Lower leg skin (tissue), 3 donors: ENCODE measurements around the gene CHAMP1.

Experiments
- CTCF ChIP-seq, 3 donors: fragments of 450-650 bp; IDR thresholded peaks; one replicate each; pipeline ENCODE4 v1.5.1; 2016; ENCODE audit warnings: antibody characterized with exemption in 3 of 3, mild to moderate bottlenecking in 3 of 3, moderate library complexity in 2 of 3
- POLR2A ChIP-seq, 2 donors: fragments of 450-650 bp; IDR thresholded peaks; one replicate each; pipeline ENCODE4 v1.6.1; 2016 to 2017; ENCODE audit warnings: antibody characterized with exemption in 2 of 2, mild to moderate bottlenecking in 1 of 2, moderate library complexity in 1 of 2

- TF ChIP-seq CTCF (IDR thresholded peaks at IDR 0.05) (no peak), POLR2A (IDR thresholded peaks at IDR 0.05) (no peak)
Measured at GRCh38 chr13:114330086-114330485, 15.8 kb downstream of the CHAMP1 start.
